ENCODE results near the gene LUZP2.

Gene LUZP2

DNA sequence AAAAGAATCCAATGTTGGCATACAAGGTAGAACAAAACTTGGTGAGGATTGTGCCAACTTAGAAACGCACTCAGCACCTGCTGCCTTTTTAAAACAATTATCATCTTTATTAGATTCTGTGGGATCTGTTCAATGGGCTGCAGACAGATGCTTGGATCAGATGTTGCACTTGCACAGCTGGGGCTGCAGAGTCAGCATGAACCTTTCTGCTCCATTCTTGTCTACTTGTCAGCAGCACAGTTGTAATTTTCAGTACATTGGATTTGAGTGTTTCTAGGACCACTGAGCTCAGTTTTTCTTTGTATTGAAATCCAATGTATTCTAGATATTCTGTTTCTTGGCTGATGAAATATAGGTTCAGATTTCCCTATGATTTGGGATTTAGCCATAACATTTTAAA, 164.5 kb downstream of the LUZP2 start:
- no peak for DNase-seq (ENCODE audit: low read depth)
- H3K4me3 ChIP-seq (ENCODE audit: low read length) = no peak overlapping the region
- TF ChIP-seq CTCF (IDR thresholded peaks at IDR 0.05; ENCODE audit: insufficient read depth, low read depth, low read length, missing control alignments) = no peak

- no peak for TF ChIP-seq CTCF (IDR thresholded peaks at IDR 0.05; ENCODE audit: insufficient read depth, low read depth, low read length, missing control alignments)
- H3K4me3 ChIP-seq (ENCODE audit: low read length) = no peak overlapping the region
- no peak for DNase-seq (ENCODE audit: low read depth)
Observed at GRCh38 chr11:24664399-24664798, 167.5 kb downstream of the LUZP2 start.

DNA sequence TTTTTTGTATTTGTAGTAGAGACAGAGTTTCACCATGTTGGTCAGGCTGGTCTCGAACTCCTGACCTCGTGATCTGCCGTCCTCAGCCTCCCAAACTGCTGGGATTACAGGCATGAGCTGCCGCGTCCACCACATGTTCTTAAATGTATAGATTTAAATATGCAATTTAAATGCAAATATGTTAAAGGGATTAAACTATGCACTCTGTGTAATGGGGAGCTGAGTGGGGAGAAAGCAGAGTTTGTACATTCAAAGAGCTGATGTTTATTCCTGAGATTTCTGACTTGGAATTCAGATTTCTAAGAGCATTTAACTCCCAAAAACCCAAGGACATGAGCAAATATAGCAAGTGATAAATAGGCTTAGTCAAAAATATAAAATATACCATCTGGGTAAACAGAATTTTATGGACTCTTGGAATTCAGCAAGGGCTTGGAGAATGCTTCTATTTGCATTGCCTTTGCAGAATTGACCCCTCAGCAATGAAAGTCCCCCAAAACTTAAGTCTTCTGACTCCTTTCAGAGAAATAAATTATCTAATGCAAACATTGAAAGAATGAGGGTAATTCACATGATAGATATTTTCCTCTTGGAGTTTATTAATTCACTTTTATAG, 170.6 kb downstream of the LUZP2 start:
- no peak for TF ChIP-seq CTCF (IDR thresholded peaks at IDR 0.05; ENCODE audit: insufficient read depth, low read depth, low read length, missing control alignments)
- no peak for DNase-seq (ENCODE audit: low read depth)

DNA sequence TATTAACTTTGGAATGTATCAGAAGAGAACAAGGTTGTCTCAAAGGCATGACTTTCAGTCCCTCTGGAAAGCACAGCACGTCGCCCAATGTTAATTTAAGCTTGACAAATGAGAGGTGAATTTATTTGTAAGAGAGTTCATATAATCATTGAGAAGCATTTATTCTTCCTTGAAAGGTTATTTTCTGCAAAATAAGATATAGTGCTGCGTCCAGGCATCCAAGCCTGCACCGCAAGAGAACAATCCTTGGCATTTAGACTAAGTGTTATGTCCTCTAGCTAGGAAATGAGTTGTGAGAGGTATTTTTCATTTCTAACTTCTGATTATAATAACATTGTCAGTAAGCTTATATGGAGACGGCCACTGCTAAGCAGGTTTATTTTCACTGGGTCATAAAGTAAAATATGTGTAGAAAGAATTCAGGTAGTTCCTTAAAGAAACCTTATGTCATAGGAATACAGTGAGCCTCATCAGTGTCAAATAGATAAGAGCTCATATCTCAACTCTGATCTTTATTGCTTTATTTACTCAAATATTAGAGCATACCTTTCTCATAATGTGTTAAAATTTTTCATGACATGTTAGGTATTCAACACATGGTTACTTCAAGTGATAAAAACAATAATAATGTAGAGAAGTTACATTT, 182.0 kb downstream of the LUZP2 start:
- TF ChIP-seq CTCF (IDR thresholded peaks at IDR 0.05; ENCODE audit: insufficient read depth, low read depth, low read length, missing control alignments) = no peak
- H3K4me3 ChIP-seq (ENCODE audit: low read length) = no peak overlapping the region
- no peak for DNase-seq (ENCODE audit: low read depth)

More for the DNA sequence above, 170.6 kb downstream of the LUZP2 start:
- no peak overlapping the region for H3K4me3 ChIP-seq (ENCODE audit: low read length)

DNA sequence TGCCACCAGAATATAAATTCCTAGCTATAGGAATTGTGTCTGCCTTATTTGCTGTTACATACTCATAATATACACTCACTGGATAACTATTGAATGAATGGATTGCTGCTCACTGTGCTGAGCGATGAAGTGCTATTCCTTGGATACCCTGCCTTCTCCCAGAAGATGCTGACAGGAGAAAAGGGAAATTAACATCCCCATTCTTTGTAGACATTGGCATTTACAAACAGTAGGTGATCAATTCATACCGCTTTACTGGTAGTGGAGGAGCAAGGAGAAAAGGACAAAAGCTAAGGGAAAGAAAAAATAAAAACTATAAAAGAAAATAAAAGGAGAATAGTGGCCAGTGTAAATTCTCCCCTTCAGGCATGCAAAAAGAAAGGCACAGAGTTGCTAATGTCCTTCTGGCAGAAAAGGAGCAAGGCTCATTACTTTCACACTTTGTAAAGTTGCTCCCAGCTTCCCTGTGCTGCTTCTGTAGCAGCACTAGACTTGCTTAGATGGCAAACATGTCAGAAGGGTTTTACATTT, 183.0 kb downstream of the LUZP2 start:
- DNase-seq (ENCODE audit: low read depth) = no peak
- H3K4me3 ChIP-seq (ENCODE audit: low read length) = no peak overlapping the region
- TF ChIP-seq CTCF (IDR thresholded peaks at IDR 0.05; ENCODE audit: insufficient read depth, low read depth, low read length, missing control alignments) = no peak

DNA sequence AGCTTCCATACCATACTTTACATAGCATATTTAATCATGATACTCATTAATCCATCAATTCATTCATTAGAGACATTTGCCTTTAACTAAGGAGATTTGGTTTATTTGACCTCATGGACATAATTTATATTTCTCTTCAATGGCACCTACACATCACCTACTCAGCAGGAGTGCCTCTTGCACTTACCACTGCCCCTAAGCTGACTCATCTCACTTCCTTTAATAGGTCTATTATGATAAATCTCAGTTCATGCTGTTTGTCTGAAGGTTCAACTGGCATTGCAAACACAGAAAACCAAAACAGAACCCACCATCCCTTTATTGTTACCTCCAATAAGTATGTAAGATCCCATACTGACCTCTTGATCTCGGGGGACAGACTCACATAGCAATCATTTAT, 186.7 kb downstream of the LUZP2 start:
- TF ChIP-seq CTCF (IDR thresholded peaks at IDR 0.05; ENCODE audit: insufficient read depth, low read depth, low read length, missing control alignments) = no peak
- DNase-seq (ENCODE audit: low read depth) = peak; percentile 8
- H3K4me3 ChIP-seq (ENCODE audit: low read length) = no peak overlapping the region
